ENCODE data around the gene SPSB4.

The SPSB4 gene

DNA sequence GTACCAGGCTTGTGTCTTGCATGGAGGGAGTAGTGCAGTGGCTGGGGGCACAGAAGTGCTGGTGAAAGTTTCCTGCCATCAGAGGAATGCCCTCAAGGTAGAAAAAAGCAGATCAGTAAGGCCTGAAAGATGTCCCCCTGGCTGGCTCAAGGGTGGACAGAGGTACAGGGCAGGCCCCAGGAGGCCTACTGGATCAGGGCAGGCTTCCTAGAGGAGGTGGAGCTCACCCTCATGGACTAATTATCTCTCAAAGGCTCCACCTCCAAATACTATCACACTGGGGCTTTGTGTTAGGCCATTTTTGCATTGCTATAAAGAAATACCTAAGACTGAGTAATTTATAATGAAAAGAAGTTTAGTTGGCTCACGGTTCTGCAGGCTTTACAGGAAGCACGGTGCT is 7.8 kb downstream of the SPSB4 start:
- TF ChIP-seq, protein P1, sequence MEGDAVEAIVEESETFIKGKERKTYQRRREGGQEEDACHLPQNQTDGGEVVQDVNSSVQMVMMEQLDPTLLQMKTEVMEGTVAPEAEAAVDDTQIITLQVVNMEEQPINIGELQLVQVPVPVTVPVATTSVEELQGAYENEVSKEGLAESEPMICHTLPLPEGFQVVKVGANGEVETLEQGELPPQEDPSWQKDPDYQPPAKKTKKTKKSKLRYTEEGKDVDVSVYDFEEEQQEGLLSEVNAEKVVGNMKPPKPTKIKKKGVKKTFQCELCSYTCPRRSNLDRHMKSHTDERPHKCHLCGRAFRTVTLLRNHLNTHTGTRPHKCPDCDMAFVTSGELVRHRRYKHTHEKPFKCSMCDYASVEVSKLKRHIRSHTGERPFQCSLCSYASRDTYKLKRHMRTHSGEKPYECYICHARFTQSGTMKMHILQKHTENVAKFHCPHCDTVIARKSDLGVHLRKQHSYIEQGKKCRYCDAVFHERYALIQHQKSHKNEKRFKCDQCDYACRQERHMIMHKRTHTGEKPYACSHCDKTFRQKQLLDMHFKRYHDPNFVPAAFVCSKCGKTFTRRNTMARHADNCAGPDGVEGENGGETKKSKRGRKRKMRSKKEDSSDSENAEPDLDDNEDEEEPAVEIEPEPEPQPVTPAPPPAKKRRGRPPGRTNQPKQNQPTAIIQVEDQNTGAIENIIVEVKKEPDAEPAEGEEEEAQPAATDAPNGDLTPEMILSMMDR (IDR thresholded peaks at IDR 0.05; ENCODE audit: control extremely low read depth, extremely low read depth, low read depth, missing control alignments), result no peak
- no peak for DNase-seq (ENCODE audit: extremely low spot score)
- ChIA-PET POLR2A (no interaction called here), CTCF (no interaction called here)

- ChIA-PET CTCF (no interaction called here), POLR2A (no interaction called here)
- TF ChIP-seq, protein P1 (IDR thresholded peaks at IDR 0.05; ENCODE audit: control extremely low read depth, extremely low read depth, low read depth, missing control alignments), result no peak
- no peak for DNase-seq (ENCODE audit: extremely low spot score)
Measured at GRCh38 chr3:141059816-141060215, 8.7 kb downstream of the SPSB4 start.

DNA sequence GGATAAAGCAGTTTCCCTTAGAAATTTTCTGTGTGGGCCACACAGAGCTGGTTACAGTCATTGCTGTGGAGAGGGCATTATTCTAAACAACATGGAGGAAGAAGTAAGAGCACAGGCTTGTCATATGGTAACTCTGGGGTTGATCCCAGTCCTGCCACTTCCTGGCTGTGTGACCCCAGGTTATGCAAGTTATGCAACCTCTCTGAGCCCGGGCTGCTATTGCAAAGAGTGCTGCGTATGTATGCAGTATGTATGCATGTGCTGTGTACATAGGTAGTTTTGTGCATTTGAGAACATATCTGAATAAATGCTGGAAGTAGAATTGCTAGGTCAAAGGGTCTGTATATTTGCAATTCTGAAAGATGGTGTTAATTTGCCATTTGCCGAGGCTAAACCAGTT is 9.2 kb downstream of the SPSB4 start:
- POLR2A ChIA-PET, result no interaction called here
- TF ChIP-seq, protein P1 (IDR thresholded peaks at IDR 0.05; ENCODE audit: control extremely low read depth, extremely low read depth, low read depth, missing control alignments), result no peak
- DNase-seq (ENCODE audit: extremely low spot score), result no peak
- CTCF ChIA-PET, result no interaction called here

DNA sequence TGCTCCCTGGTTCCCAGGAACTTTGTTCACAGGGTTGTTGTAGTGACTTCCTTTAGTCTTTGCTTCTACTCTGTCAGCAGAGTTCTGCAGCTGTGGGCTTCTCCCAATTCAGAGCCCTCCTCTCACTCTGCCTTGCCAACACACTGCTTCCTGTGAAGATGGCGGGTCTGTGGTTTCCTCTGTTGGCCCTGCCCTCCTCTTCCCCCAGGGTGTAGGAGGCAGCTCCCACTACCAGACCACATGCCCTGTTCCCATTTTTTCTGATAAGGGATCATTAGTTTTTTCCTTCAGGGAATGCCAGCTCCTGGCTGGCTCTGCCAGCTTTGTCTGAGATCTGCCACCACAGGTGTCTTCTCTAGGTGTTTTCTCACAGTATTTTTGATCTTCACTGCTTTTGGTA is 12.7 kb downstream of the SPSB4 start:
- ChIA-PET CTCF (no interaction called here), POLR2A (no interaction called here)
- no peak for DNase-seq (ENCODE audit: extremely low spot score)
- TF ChIP-seq, protein P1 (IDR thresholded peaks at IDR 0.05; ENCODE audit: control extremely low read depth, extremely low read depth, low read depth, missing control alignments), result no peak

GRCh38 chr3:141064255-141064926 is 13.2 kb downstream of the SPSB4 start:
- TF ChIP-seq, protein P1 (IDR thresholded peaks at IDR 0.05; ENCODE audit: control extremely low read depth, extremely low read depth, low read depth, missing control alignments), result no peak
- POLR2A ChIA-PET, result no interaction called here
- DNase-seq (ENCODE audit: extremely low spot score), result no peak
- CTCF ChIA-PET, result interaction anchor here (0.9 to 1.1 kb wide), 2 partner anchors 16 to 128 kb away, joined by 3 to 4 read pairs; no protein-coding TSS in a partner anchor

DNA sequence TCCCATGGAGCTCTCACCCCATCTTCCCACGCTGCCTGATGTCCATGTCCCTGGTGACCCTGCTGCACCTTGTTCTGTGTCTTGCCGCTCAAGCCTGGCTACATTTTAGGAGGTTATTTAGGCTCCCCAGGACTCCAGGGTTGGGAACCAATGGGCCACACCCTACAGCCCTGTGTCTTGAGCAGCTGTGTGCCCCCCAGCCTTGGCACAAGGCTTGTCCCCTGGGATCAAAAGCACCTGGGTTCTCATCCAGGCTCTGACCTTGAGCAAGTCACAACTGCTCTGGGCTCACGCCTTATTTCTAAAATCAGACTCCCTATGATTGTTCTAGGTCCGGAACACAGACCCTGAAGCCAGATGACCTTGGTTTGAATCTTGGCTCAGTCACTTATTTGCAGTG is 14.1 kb downstream of the SPSB4 start:
- ChIA-PET POLR2A (no interaction called here), CTCF (interaction anchor here (0.9 to 1.1 kb wide), 2 partner anchors 17 to 127 kb away, joined by 3 to 4 read pairs; no protein-coding TSS in a partner anchor)
- TF ChIP-seq, protein P1 (IDR thresholded peaks at IDR 0.05; ENCODE audit: control extremely low read depth, extremely low read depth, low read depth, missing control alignments), result no peak
- no peak for DNase-seq (ENCODE audit: extremely low spot score)

Measured in GM10248 (cell line).